K562 (cell line): ENCODE results near the gene CASKIN1. TPM values are rescaled to one million over a fixed set of nuclear protein-coding genes. Genes with fewer than 3 reads are reported as not detected.

Experiments used
- ATAC-seq: fragments of 200-7000 bp; cut with Tn5 transposase; 3 replicates; pipeline ENCODE4 v1.9.1; 2020; ENCODE audit warnings: moderate library complexity
- BruUV-seq: library from RNA; stranded (reverse); fragments of 400-500 nt; replicated peaks from 2 replicates; lab custom pipeline; 2021; lab: Mats Ljungman, UMichigan
- CTCF ChIA-PET: fragments of 300-600 bp; formaldehyde crosslinking; extraction: SDS; loops from one replicate; lab custom pipeline; 2021; ENCODE audit warnings: low intra/inter-chr PET ratio; lab: Yijun Ruan, JAX
- POLR2A ChIA-PET: fragments of 300-600, 350-650 bp; sonication (Branson Sonifier 250); formaldehyde crosslinking; extraction: SDS; loops from one replicate; lab custom pipeline; 2021; ENCODE audit warnings: antibody characterized with exemption, inconsistent platforms; lab: Yijun Ruan, JAX
- DNase-seq, 4 experiments: peaks; one replicate each; pipeline versions ENCODE4 v3.0.0 to v3.0.0-alpha.2; 2011 to 2018; ENCODE audit warnings: low spot score in 3 of 4, mixed read lengths in 3 of 4; ENCODE audit errors: extremely low read depth in 1 of 4
- FAIRE-seq: peaks from 2 replicates; lab custom pipeline; 2011; peaks lifted over from hg19 to GRCh38; lab: Jason Lieb, UNC
- H2AFZ ChIP-seq: 2 replicates; pipeline ENCODE4 v1.6.0; 2011; ENCODE audit warnings: low read depth, low read length, control low read depth, inconsistent platforms
- H3K27ac ChIP-seq: fragments of 200-600 bp; 3 replicates; pipeline ENCODE4 v1.8.0; 2011; ENCODE audit warnings: low read depth, mild to moderate bottlenecking, control low read depth, inconsistent platforms, low read length, moderate library complexity, mixed read lengths; ENCODE audit errors: extremely low read depth
- H3K27me3 ChIP-seq, 2 experiments: fragments of 300-600 bp in 1 of 2; 2 replicates in 1 of 2; 3 replicates in 1 of 2; pipeline versions ENCODE4 v1.6.0 to v1.8.0; 2011; ENCODE audit warnings: inconsistent platforms in 2 of 2, low read length in 2 of 2, mild to moderate bottlenecking in 1 of 2, mixed read lengths in 1 of 2, moderate library complexity in 1 of 2; ENCODE audit not compliant: control insufficient read depth in 2 of 2, insufficient read depth in 2 of 2
- H3K36me3 ChIP-seq: fragments of 300-600 bp; 3 replicates; pipeline ENCODE4 v1.8.0; 2011; ENCODE audit warnings: mild to moderate bottlenecking, low read length, inconsistent platforms; ENCODE audit not compliant: control insufficient read depth, insufficient read depth
- H3K4me1 ChIP-seq, 2 experiments: fragments of 200-600 bp in 1 of 2; replicated peaks in 1 of 2; 2 replicates in 1 of 2; 3 replicates in 1 of 2; pipeline versions ENCODE4 v1.5.1 to v1.8.0; 2011; ENCODE audit warnings: inconsistent platforms in 2 of 2, low read length in 2 of 2, mild to moderate bottlenecking in 1 of 2, mixed read lengths in 1 of 2, moderate library complexity in 1 of 2; ENCODE audit not compliant: control insufficient read depth in 2 of 2, insufficient read depth in 2 of 2
- H3K4me2 ChIP-seq: 2 replicates; pipeline ENCODE4 v1.6.1; 2011; ENCODE audit warnings: low read length, control low read depth, inconsistent platforms, mixed read lengths; ENCODE audit not compliant: insufficient read depth
- H3K4me3 ChIP-seq: fragments of 200-600 bp; sonication (generic), shearing (Covaris generic); 2 replicates; pipeline ENCODE4 v1.5.1; 2016; ENCODE audit warnings: control low read depth, inconsistent platforms
- H3K79me2 ChIP-seq: fragments of 200-600 bp; 3 replicates; pipeline ENCODE4 v1.8.0; 2011; ENCODE audit warnings: low read length, inconsistent platforms; ENCODE audit not compliant: control insufficient read depth, insufficient read depth
- H3K9ac ChIP-seq, 2 experiments: 2 replicates each; pipeline versions ENCODE4 v1.6.0 to v1.6.1; 2011; ENCODE audit warnings: low read depth in 2 of 2, low read length in 2 of 2, control low read depth in 1 of 2, inconsistent platforms in 1 of 2, mild to moderate bottlenecking in 1 of 2, mixed read lengths in 1 of 2; ENCODE audit not compliant: insufficient read depth in 1 of 2
- H3K9me1 ChIP-seq: one replicate; pipeline ENCODE4 v1.6.0; 2011; ENCODE audit warnings: inconsistent platforms, mild to moderate bottlenecking, low read length, moderate library complexity; ENCODE audit not compliant: control insufficient read depth, insufficient read depth
- H3K9me3 ChIP-seq: replicated peaks from 2 replicates; pipeline ENCODE4 v1.5.1; 2011; ENCODE audit warnings: low read depth, low read length, inconsistent platforms; ENCODE audit not compliant: control insufficient read depth, insufficient read depth
- H4K20me1 ChIP-seq: replicated peaks from 2 replicates; pipeline ENCODE4 v1.6.1; 2011; ENCODE audit warnings: low read length, inconsistent platforms, mixed read lengths; ENCODE audit not compliant: control insufficient read depth, insufficient read depth
- CC2D1A ChIP-seq: fragments of 450-650 bp; IDR thresholded peaks from 2 replicates; pipeline ENCODE4 v1.6.1; 2017; ENCODE audit warnings: mild to moderate bottlenecking
- DNMT1 ChIP-seq: fragments of 450-650 bp; IDR thresholded peaks from 2 replicates; pipeline ENCODE4 v1.6.1; 2016; ENCODE audit warnings: antibody characterized with exemption, mild to moderate bottlenecking
- ETS1 ChIP-seq: conservative IDR thresholded peaks from 2 replicates; pipeline ENCODE4 v1.6.1; 2011; ENCODE audit warnings: low read depth, mild to moderate bottlenecking, low read length; ENCODE audit not compliant: control insufficient read depth
- HLTF ChIP-seq: fragments of 450-650 bp; IDR thresholded peaks from 2 replicates; pipeline ENCODE4 v1.6.1; 2016
- HNRNPH1 ChIP-seq: fragments of 200-400 bp; formaldehyde crosslinking; optimal IDR thresholded peaks from 2 replicates; pipeline ENCODE3; 2017; ENCODE audit warnings: low read depth, mild to moderate bottlenecking, low read length, moderate library complexity
- POLR3G ChIP-seq: IDR thresholded peaks from 2 replicates; pipeline ENCODE4 v1.6.1; 2011; ENCODE audit not compliant: insufficient read length, insufficient replicate concordance; ENCODE audit errors: extremely low read depth
- PTTG1 ChIP-seq: fragments of 450-650 bp; IDR thresholded peaks from 2 replicates; pipeline ENCODE4 v1.6.1; 2016; ENCODE audit warnings: low read depth, mild to moderate bottlenecking, missing genetic modification characterization, missing compliant biosample characterization
- RAD51 ChIP-seq: fragments of 450-650 bp; IDR thresholded peaks from 2 replicates; pipeline ENCODE4 v1.7.1; 2016; ENCODE audit warnings: low read depth, mild to moderate bottlenecking, borderline replicate concordance
- SOX6 ChIP-seq: fragments of 450-650 bp; IDR thresholded peaks from 2 replicates; pipeline ENCODE4 v1.6.1; 2014; ENCODE audit warnings: mild to moderate bottlenecking
- SP2 ChIP-seq: IDR thresholded peaks from 2 replicates; pipeline ENCODE4 v1.6.1; 2011; ENCODE audit warnings: mild to moderate bottlenecking, low read depth, low read length, moderate library complexity; ENCODE audit not compliant: poor library complexity, severe bottlenecking; ENCODE audit errors: extremely low read depth
- STAT5A ChIP-seq: IDR thresholded peaks from 2 replicates; pipeline ENCODE4 v1.6.1; 2012; ENCODE audit warnings: low read length, inconsistent platforms, borderline replicate concordance
- ZBTB8A ChIP-seq: fragments of 450-650 bp; IDR thresholded peaks from 2 replicates; pipeline ENCODE4 v1.6.1; 2018; ENCODE audit warnings: mild to moderate bottlenecking, moderate library complexity; ENCODE audit not compliant: partially characterized antibody
- ZNF175 ChIP-seq: fragments of 200-800 bp; sonication (Bioruptor generic); IDR thresholded peaks from 2 replicates; pipeline ENCODE4 v1.6.1; 2016; ENCODE audit warnings: low read depth, mild to moderate bottlenecking, missing genetic modification characterization, missing compliant biosample characterization
- ZNF347 ChIP-seq: fragments of 450-650 bp; formaldehyde crosslinking; IDR thresholded peaks from 2 replicates; pipeline ENCODE4 v1.4.0; 2020; ENCODE audit warnings: low read depth, mild to moderate bottlenecking, moderate library complexity
- ZNF639 ChIP-seq, 2 experiments: fragments of 200-800 bp in 1 of 2; sonication (Bioruptor generic) in 1 of 2; sonication (generic) in 1 of 2; formaldehyde crosslinking in 1 of 2; IDR thresholded peaks in 1 of 2; conservative IDR thresholded peaks in 1 of 2; 2 replicates each; pipeline versions ENCODE4 v1.5.0 to v1.6.1; 2016 to 2020; ENCODE audit warnings: missing compliant biosample characterization in 1 of 2, missing genetic modification characterization in 1 of 2, missing genetic modification reagents in 1 of 2
- ZZZ3 ChIP-seq: fragments of 450-650 bp; IDR thresholded peaks from 2 replicates; pipeline ENCODE4 v1.6.1; 2016; ENCODE audit warnings: antibody characterized with exemption, mild to moderate bottlenecking, moderate library complexity
- WGBS: fragments of 100-300 bp; shearing (Covaris generic); methylation state at CpG from one replicate; pipeline ENCODE4 v1.1.6; 2016; ENCODE audit warnings: low coverage, mixed read lengths; ENCODE audit not compliant: insufficient coverage; ENCODE audit errors: missing lambda C conversion rate; 5-methylcytosine and 5-hydroxymethylcytosine counted together
- in situ Hi-C: fragments of 300-500 bp; cut with MboI; formaldehyde crosslinking; loops from 4 replicates; pipeline ENCODE4 v1.15.0; 2018; ENCODE audit warnings: inconsistent platforms, mixed read lengths
- intact Hi-C: fragments of 100-400 bp; cut with micrococcal nuclease; formaldehyde crosslinking; loops from 2 replicates; pipeline ENCODE4 v1.14.2; 2022
- polyA plus RNA-seq, 8 experiments: library from polyadenylated mRNA; depleted of rRNA in 4 of 8; stranded (reverse) in 5 of 8; unstranded in 3 of 8; fragments of >200 nt; fragmentation: Nextera tagmentation in 2 of 8; fragmentation: Illumina TruSeq in 1 of 8; extraction: Ambion mirVana in 2 of 8; extraction: Trizol in 1 of 8; gene quantifications; 2 replicates each; pipeline versions ENCODE4 v1.2.1 to v1.2.3, GENCODE V29; 2011 to 2014; ENCODE audit warnings: inconsistent platforms in 1 of 8, missing spikeins in 1 of 8
- total RNA-seq, 7 experiments: library from RNA; depleted of rRNA in 6 of 7; stranded (reverse); fragments of >200 nt in 6 of 7; fragmentation: Illumina TruSeq in 2 of 7; extraction: Trizol in 2 of 7; gene quantifications; 2 replicates each; pipeline versions ENCODE4 v1.2.1 to v1.2.3, GENCODE V29; 2011 to 2021; ENCODE audit warnings: low replicate concordance in 1 of 7

CASKIN1 gene
- total and polyA plus RNA-seq, 9 of the 15 experiments (the other 6 are each of a cell fraction or from before 2014, with no cell fraction given), result 0.15 to 4.5 (median 1.5) TPM; not detected in 2

DNA sequence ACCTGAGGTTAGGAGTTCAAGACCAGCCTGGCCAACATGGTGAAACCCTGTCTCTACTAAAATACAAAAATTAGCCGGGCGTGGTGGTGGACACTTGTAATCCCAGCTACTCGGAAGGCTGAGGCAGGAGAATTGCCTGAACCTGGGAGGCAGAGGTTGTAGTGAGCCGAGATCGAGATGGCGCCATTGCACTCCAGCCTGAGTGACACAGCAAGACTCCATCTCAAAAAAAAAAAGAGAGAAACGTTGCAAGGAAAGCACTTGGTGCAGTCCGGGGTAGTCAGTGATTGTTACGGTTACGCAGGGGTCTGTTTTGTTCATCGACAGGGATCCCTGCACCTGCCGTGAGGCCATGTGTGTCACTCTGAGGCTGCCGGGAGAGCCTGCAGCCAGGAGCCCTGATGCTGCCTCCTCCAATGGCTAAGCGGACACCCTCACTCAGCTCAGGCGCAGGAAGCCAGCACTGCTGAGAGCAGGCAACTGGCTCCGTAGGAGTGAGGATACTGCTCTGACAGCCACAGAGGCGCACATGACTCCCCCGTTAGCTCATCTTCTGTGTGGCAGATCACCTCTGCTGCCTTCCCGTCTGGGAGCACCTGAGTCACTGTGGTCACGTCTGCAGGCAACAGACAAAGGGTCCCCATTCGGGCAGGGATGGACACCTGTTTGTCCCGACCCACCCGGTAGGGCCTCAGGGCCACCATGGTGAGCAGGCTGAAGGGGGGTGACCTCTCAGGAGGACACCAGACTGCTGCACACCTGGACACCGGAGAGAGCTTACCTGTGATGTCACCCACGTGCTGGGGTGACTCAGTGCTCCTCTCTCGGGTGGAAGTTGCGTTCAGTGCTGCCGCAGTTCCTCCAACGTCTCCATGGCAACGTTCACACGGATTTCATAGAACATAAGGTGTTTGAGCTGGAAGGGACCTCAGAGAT, 53.2 kb downstream of the CASKIN1 start:
- H3K9me1 ChIP-seq, result no peaks in the 10 kb centered on the region
- DNase-seq, result peak; percentile 38 to 53 (median 46)
- POLR2A ChIA-PET, result interaction anchor here (0.5 to 5.3 kb wide), 5 partner anchors 10 to 610 kb away, joined by 3 to 77 read pairs (median 8); partner anchors contain the start of genes RPS2 and TRAF7
- H3K9me3 ChIP-seq, result no peaks in the 10 kb centered on the region
- H3K79me2 ChIP-seq, result no peaks in the 10 kb centered on the region
- peak overlapping the region; percentile 77 for H2AFZ ChIP-seq
- no peak overlapping the region; the same call in 2 of the 3 replicates for H3K27ac ChIP-seq
- peak overlapping the region; percentile 32; the same call in 1 of the 2 replicates for H3K4me2 ChIP-seq
- peak; percentile 65 for ATAC-seq
- H3K4me3 ChIP-seq, result no peak overlapping the region
- no peaks in the 10 kb centered on the region for H4K20me1 ChIP-seq
- CTCF ChIA-PET, result no interaction called here
- H3K27me3 ChIP-seq, result no peaks in the 10 kb centered on the region
- H3K9ac ChIP-seq, result peak overlapping the region in 1 of 2 experiments; percentile 88; a peak in 2 of 4 replicates
- no peaks in the 10 kb centered on the region for H3K36me3 ChIP-seq
- peaks cover 7 to 33% of the 10 kb centered on the region in 2 experiments; a peak in 4 of 5 replicates for H3K4me1 ChIP-seq
- WGBS, result 25% methylated on average over 29 of the region's 31 CpGs
- in situ Hi-C loops (loop anchor here (5.0 to 10.0 kb wide), 2 partner anchors 58 to 121 kb away; no protein-coding TSS in a partner anchor), intact Hi-C loops (no loop called here)
- BruUV-seq, result no TSS peak
- FAIRE-seq, result peak; percentile 82
- TF ChIP-seq RAD51, result no peak
- no peak for TF ChIP-seq ZNF347 (CRISPR knock-in tag)
- TF ChIP-seq ZNF639 (CRISPR knock-in tag; conservative IDR thresholded peaks at IDR 0.05 in 1 of 2, IDR thresholded peaks at IDR 0.05 in 1 of 2), result no peak
- no peak for TF ChIP-seq DNMT1
- no peak for TF ChIP-seq ZNF175 (CRISPR knock-in tag)
- no peak for TF ChIP-seq ZZZ3
- no peak for TF ChIP-seq HLTF
- TF ChIP-seq SOX6, result no peak
- no peak for TF ChIP-seq SP2
- TF ChIP-seq POLR3G, result no peak
- no peak for TF ChIP-seq HNRNPH1
- TF ChIP-seq STAT5A, result no peak
- TF ChIP-seq ETS1, result no peak
- no peak for TF ChIP-seq PTTG1 (tag)
- TF ChIP-seq ZBTB8A, result no peak
- no peak for TF ChIP-seq CC2D1A
